Measurements from ENCODE around the gene ESRP2.

Gene ESRP2

DNA sequence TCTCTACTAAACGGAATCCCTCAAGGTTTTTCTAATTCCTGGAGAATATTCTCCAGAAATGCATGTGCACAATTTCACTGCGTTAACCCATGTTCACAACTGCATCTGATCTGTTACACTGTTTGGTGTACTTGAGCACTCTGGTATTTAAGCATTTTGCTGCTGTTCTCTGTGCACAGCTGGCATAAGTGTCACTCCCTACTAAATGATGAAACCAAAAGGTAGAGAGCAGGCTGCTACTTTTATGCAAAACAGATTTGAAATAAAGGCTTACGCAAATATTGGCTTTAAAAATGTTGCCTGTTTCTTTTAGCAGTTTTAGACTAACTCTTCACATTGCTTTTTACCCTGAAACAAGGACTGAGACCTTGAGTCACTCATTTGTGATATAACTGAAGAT lies 41.7 kb downstream of the ESRP2 start:
- Histone ChIP-seq H3K27me3 (ENCODE audit: insufficient read depth, poor library complexity, severe bottlenecking) (no peaks in the 10 kb centered on the region), H3K4me3 (replicated peaks; ENCODE audit: insufficient read depth, low read length) (no peak overlapping the region), H3K27ac (replicated peaks) (no peak overlapping the region)
- no peak for TF ChIP-seq SPI1 (IDR thresholded peaks at IDR 0.05; ENCODE audit: borderline replicate concordance, low read depth)
- TF ChIP-seq GABPA (IDR thresholded peaks at IDR 0.05; ENCODE audit: low read depth) = no peak
- TF ChIP-seq POLR2AphosphoS5 (IDR thresholded peaks at IDR 0.05; ENCODE audit: low read depth) = no peak
- no peak for TF ChIP-seq REST (IDR thresholded peaks at IDR 0.05; ENCODE audit: insufficient replicate concordance, low read depth)
- TF ChIP-seq, protein P1, sequence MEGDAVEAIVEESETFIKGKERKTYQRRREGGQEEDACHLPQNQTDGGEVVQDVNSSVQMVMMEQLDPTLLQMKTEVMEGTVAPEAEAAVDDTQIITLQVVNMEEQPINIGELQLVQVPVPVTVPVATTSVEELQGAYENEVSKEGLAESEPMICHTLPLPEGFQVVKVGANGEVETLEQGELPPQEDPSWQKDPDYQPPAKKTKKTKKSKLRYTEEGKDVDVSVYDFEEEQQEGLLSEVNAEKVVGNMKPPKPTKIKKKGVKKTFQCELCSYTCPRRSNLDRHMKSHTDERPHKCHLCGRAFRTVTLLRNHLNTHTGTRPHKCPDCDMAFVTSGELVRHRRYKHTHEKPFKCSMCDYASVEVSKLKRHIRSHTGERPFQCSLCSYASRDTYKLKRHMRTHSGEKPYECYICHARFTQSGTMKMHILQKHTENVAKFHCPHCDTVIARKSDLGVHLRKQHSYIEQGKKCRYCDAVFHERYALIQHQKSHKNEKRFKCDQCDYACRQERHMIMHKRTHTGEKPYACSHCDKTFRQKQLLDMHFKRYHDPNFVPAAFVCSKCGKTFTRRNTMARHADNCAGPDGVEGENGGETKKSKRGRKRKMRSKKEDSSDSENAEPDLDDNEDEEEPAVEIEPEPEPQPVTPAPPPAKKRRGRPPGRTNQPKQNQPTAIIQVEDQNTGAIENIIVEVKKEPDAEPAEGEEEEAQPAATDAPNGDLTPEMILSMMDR (IDR thresholded peaks at IDR 0.05; ENCODE audit: insufficient read depth, low read length) = no peak
- no peak for DNase-seq (ENCODE audit: low read depth in 1 of 2, low spot score in 1 of 2)

GRCh38 chr16:68190736-68191510 lies 45.0 kb downstream of the ESRP2 start:
- TF ChIP-seq POLR2AphosphoS5 (IDR thresholded peaks at IDR 0.05; ENCODE audit: low read depth) = no peak
- no peak for TF ChIP-seq GABPA (IDR thresholded peaks at IDR 0.05; ENCODE audit: low read depth)
- TF ChIP-seq SPI1 (IDR thresholded peaks at IDR 0.05; ENCODE audit: borderline replicate concordance, low read depth) = no peak
- TF ChIP-seq REST (IDR thresholded peaks at IDR 0.05; ENCODE audit: insufficient replicate concordance, low read depth) = no peak
- TF ChIP-seq, protein P1 (IDR thresholded peaks at IDR 0.05; ENCODE audit: insufficient read depth, low read length) = no peak
- no peak overlapping the region for H3K4me3 ChIP-seq (replicated peaks; ENCODE audit: insufficient read depth, low read length)
- no peaks in the 10 kb centered on the region for H3K27me3 ChIP-seq (ENCODE audit: insufficient read depth, poor library complexity, severe bottlenecking)
- H3K27ac ChIP-seq (replicated peaks) = no peak overlapping the region
- no peak for DNase-seq (ENCODE audit: low read depth in 1 of 2, low spot score in 1 of 2)

DNA sequence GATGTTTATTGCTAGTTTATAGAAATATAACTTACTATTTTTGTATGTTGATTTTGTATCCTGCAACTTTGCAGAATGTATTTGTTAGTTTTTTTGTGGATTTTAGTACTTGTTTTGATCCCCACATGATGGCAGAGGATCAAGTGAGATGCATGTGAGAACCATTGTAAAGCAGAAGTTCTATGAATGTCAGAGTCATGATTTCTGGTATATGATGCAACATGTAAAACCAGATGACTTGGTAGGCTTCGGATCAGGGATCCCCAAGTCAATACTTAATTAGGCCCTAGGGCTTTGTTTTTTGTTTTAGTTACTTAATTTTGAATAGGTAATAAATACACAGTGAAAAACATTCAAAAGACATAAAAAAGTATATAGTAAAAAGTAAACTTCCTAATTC lies 45.8 kb downstream of the ESRP2 start:
- peak; percentile 15 to 22 for DNase-seq (ENCODE audit: low read depth in 1 of 2, low spot score in 1 of 2)
- Histone ChIP-seq H3K27me3 (ENCODE audit: insufficient read depth, poor library complexity, severe bottlenecking) (no peaks in the 10 kb centered on the region), H3K27ac (replicated peaks) (no peak overlapping the region), H3K4me3 (replicated peaks; ENCODE audit: insufficient read depth, low read length) (no peak overlapping the region)
- TF ChIP-seq REST (IDR thresholded peaks at IDR 0.05; ENCODE audit: insufficient replicate concordance, low read depth) (no peak), POLR2AphosphoS5 (IDR thresholded peaks at IDR 0.05; ENCODE audit: low read depth) (no peak), SPI1 (IDR thresholded peaks at IDR 0.05; ENCODE audit: borderline replicate concordance, low read depth) (no peak), GABPA (IDR thresholded peaks at IDR 0.05; ENCODE audit: low read depth) (no peak)
- TF ChIP-seq, protein P1 (IDR thresholded peaks at IDR 0.05; ENCODE audit: insufficient read depth, low read length) = no peak
